CD4-positive, CD25-positive, alpha-beta regulatory T cell (primary cell): Measurements from ENCODE around the gene LIG1. TPM values are rescaled to one million over a fixed set of nuclear protein-coding genes. Genes with fewer than 3 reads are reported as not detected.

ENCODE experiments used
- ATAC-seq, 2 donors: fragments of 150-1000 bp; cut with Tn5 transposase; one replicate each; pipeline ENCODE4 v1.10.0; 2021; ENCODE audit warnings: low read depth in 2 of 2, moderate number of reproducible peaks in 2 of 2, moderate library complexity in 1 of 2
- DNase-seq, 3 donors: peaks; one replicate each; pipeline versions ENCODE4 v3.0.0 to v3.0.0-alpha.2; 2012 to 2022; ENCODE audit warnings: mixed read lengths in 1 of 3
- H3K27ac ChIP-seq: one replicate; pipeline ENCODE4 v1.7.0; 2013; ENCODE audit warnings: mild to moderate bottlenecking, low read length; ENCODE audit not compliant: insufficient read depth, poor library complexity, severe bottlenecking
- H3K27me3 ChIP-seq: one replicate; pipeline ENCODE4 v1.7.0; 2013; ENCODE audit warnings: low read length; ENCODE audit not compliant: control insufficient read depth, insufficient read depth
- H3K36me3 ChIP-seq: one replicate; pipeline ENCODE4 v1.7.0; 2013; ENCODE audit warnings: mild to moderate bottlenecking, low read length, moderate library complexity; ENCODE audit not compliant: control insufficient read depth, insufficient read depth
- H3K4me1 ChIP-seq: 2 replicates; pipeline ENCODE4 v1.7.0; 2013; ENCODE audit warnings: mild to moderate bottlenecking, low read length; ENCODE audit not compliant: insufficient read depth, control insufficient read depth, poor library complexity, severe bottlenecking
- H3K4me3 ChIP-seq: one replicate; pipeline ENCODE4 v1.7.0; 2013; ENCODE audit warnings: low read depth, mild to moderate bottlenecking, low read length, moderate library complexity
- H3K9me3 ChIP-seq, 2 experiments: 1 replicate in 1 of 2; 2 replicates in 1 of 2; pipeline ENCODE4 v1.7.0; 2013; ENCODE audit warnings: low read length in 2 of 2, mild to moderate bottlenecking in 1 of 2, moderate library complexity in 1 of 2; ENCODE audit not compliant: control insufficient read depth in 2 of 2
- H3K27ac Mint-ChIP-seq, 3 donors: one replicate each; pipeline ENCODE4 v1.8.0; 2020 to 2022; ENCODE audit warnings: mild to moderate bottlenecking in 3 of 3, mixed read lengths in 3 of 3, moderate library complexity in 2 of 3
- H3K27me3 Mint-ChIP-seq: one replicate; pipeline ENCODE4 v1.8.0; 2022; ENCODE audit warnings: mild to moderate bottlenecking, mixed read lengths
- H3K36me3 Mint-ChIP-seq: one replicate; pipeline ENCODE4 v1.8.0; 2020; ENCODE audit warnings: mixed read lengths
- H3K4me1 Mint-ChIP-seq, 4 donors: one replicate each; pipeline ENCODE4 v1.8.0; 2020 to 2022; ENCODE audit warnings: mixed read lengths in 4 of 4, mild to moderate bottlenecking in 1 of 4
- H3K4me3 Mint-ChIP-seq, 4 donors: one replicate each; pipeline ENCODE4 v1.8.0; 2020 to 2022; ENCODE audit warnings: mild to moderate bottlenecking in 4 of 4, mixed read lengths in 4 of 4, moderate library complexity in 3 of 4
- H3K9me3 Mint-ChIP-seq, 7 donors: one replicate each; pipeline ENCODE4 v1.8.0; 2020 to 2022; ENCODE audit warnings: mixed read lengths in 7 of 7, mild to moderate bottlenecking in 3 of 7, moderate library complexity in 2 of 7
- polyA plus RNA-seq, 4 donors: library from polyadenylated mRNA; unstranded; fragments of 300-500 nt; fragmentation: Illumina TruSeq; gene quantifications; one replicate each; pipeline ENCODE4 v1.2.3, GENCODE V29; 2021
- total RNA-seq: library from RNA; stranded (reverse); gene quantifications from one replicate; pipeline ENCODE4 v1.2.3, GENCODE V29; 2022

LIG1 gene
- total and polyA plus RNA-seq, 5 donors from 2014 or later: 24.9 to 68.2 (median 30.3) TPM

DNA sequence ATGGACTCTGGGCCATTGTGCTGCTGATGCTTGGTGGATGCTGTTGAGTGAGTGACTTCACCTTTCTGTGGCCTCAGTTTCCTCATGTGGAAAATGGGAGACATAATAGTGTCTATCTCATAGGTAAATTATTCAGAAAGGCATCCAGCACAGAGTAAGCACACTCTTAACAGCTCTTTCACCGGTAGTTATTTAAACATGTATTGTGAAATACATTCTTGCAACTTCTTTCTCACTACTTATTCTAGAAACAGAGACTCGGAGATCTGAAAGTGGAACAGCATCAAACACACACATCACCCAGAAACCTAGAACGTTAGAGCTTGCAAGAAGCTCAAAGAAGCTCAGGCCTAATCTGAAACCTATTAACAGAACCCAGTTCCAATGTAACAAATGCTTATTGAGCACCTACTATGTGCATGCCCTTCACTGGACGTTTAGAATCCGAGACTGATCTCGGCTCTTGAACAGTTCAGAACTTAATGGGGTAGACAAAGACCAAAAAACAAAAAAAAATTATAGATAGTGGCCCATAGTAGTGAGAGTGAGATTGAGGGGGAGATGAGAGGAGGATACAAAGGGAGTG lies 4.4 kb upstream of the LIG1 start:
- peak overlapping the region in 1 of 3 donors; percentile 66 for H3K27ac Mint-ChIP-seq
- H3K27me3 ChIP-seq: no peaks in the 10 kb centered on the region
- no peak overlapping the region for H3K27ac ChIP-seq
- peaks cover 18% of the 10 kb centered on the region for H3K36me3 ChIP-seq
- H3K4me3 Mint-ChIP-seq: peak overlapping the region in 2 of 4 donors; percentile 62
- DNase-seq (no peak), ATAC-seq (no peak)
- H3K27me3 Mint-ChIP-seq: no peaks in the 10 kb centered on the region
- H3K9me3 Mint-ChIP-seq: no peaks in the 10 kb centered on the region
- no peaks in the 10 kb centered on the region for H3K9me3 ChIP-seq
- H3K36me3 Mint-ChIP-seq: peaks cover 33% of the 10 kb centered on the region
- peaks cover 5 to 26% (median 10%) of the 10 kb centered on the region in 4 donors for H3K4me1 Mint-ChIP-seq
- no peak overlapping the region for H3K4me3 ChIP-seq
- H3K4me1 ChIP-seq: peaks cover 12% of the 10 kb centered on the region

DNA sequence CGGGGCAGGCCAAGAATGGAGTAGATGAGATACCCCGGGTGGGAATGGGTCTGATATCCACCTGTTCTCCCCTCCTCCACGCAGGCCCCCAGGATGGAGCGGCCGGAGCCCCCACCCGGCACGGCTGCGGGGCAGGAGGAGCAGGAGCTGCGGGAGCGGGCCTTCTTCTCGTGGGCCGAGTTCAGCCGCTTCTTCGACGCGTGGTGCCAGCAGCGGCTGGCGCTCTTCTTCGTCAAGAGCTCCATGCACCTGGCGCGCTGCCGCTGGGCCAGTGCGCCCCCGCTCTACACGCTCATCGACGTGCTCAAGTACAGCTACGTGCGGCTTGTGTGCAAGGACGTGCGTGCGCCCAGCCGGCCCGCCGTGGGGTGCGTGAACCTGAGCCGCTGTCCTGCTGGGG lies 1.6 kb upstream of the LIG1 start:
- Histone ChIP-seq H3K27me3 (no peaks in the 10 kb centered on the region), H3K4me1 (peaks cover 19% of the 10 kb centered on the region), H3K9me3 (no peaks in the 10 kb centered on the region), H3K36me3 (peaks cover 18% of the 10 kb centered on the region), H3K27ac (no peak overlapping the region), H3K4me3 (no peak overlapping the region)
- H3K27ac Mint-ChIP-seq: no peak overlapping the region
- H3K36me3 Mint-ChIP-seq: peaks cover 33% of the 10 kb centered on the region
- H3K4me1 Mint-ChIP-seq: peaks cover 5 to 40% (median 20%) of the 10 kb centered on the region in 4 donors
- no peaks in the 10 kb centered on the region for H3K9me3 Mint-ChIP-seq
- no peak for DNase-seq
- H3K27me3 Mint-ChIP-seq: no peaks in the 10 kb centered on the region
- no peak for ATAC-seq
- H3K4me3 Mint-ChIP-seq: peak overlapping the region; percentile 95 to 98 (median 96)

DNA sequence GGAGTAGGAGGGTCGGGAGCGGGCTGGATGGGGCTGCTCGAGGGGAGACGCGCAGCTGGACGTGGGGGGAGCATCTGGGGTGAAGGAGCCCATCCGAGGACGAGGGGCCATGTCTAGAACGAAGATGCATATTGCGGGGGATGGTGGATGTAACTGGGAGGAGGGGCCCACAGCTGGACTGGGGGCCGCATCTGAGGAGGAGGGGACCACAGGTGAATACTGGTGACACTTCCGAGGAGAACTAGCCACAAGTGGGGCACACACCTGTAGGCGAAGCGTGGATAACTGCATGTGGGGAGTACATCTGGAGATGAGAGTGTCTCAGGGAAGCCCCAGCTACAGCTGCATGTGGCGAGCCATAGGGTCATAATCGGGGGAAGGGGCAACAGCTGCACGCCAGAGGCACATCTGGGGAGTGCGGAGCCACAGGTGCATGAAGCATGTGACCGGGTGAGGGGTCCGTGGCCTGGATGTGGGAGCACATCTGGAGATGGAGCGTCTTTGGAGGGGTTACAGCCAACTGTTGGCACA lies 738 bp upstream of the LIG1 start:
- Mint-ChIP-seq H3K4me3 (peak overlapping the region; percentile 95 to 98 (median 96)), H3K27ac (peak overlapping the region; percentile 86 to 97 (median 95)), H3K36me3 (peaks cover 28% of the 10 kb centered on the region), H3K27me3 (no peaks in the 10 kb centered on the region), H3K4me1 (peaks cover 5 to 40% (median 19%) of the 10 kb centered on the region in 4 donors), H3K9me3 (no peaks in the 10 kb centered on the region)
- DNase-seq (no peak), ATAC-seq (no peak)
- H3K9me3 ChIP-seq: no peaks in the 10 kb centered on the region
- peaks cover 19% of the 10 kb centered on the region for H3K4me1 ChIP-seq
- H3K36me3 ChIP-seq: peaks cover 18% of the 10 kb centered on the region
- no peaks in the 10 kb centered on the region for H3K27me3 ChIP-seq
- H3K27ac ChIP-seq: peak overlapping the region; percentile 94
- peak overlapping the region; percentile 64 for H3K4me3 ChIP-seq

DNA sequence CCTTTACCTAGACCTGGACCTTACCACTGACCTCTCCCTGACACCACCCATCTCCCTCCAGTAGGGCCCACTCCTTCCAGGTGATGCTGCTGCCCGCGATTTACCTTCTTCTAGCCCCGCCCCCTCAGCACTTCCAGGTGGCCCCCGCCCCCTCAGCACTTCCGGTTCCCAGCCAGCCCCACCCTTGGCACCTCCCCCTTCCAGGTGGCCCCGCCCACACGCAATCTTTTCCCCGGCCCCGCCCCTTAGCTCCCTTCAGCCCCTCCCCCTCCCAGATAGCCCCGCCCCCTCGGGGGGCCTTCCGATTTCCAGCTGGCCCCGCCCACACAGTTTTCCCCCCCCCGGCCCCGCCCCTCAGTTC lies 586 bp downstream of the LIG1 start:
- ATAC-seq: peak; percentile 46 to 57
- Histone ChIP-seq H3K36me3 (peaks cover 14% of the 10 kb centered on the region), H3K27me3 (no peaks in the 10 kb centered on the region), H3K9me3 (no peaks in the 10 kb centered on the region), H3K27ac (peak overlapping the region; percentile 94), H3K4me1 (peaks cover 19% of the 10 kb centered on the region), H3K4me3 (peak overlapping the region; percentile 82)
- Mint-ChIP-seq H3K27ac (peak overlapping the region; percentile 97 to 98 (median 98)), H3K4me3 (peak overlapping the region; percentile 95 to 98 (median 96)), H3K4me1 (peaks cover 5 to 37% (median 21%) of the 10 kb centered on the region in 4 donors), H3K27me3 (no peaks in the 10 kb centered on the region), H3K9me3 (no peaks in the 10 kb centered on the region), H3K36me3 (peaks cover 25% of the 10 kb centered on the region)
- DNase-seq: peak; percentile 85 to 90 (median 88)

DNA sequence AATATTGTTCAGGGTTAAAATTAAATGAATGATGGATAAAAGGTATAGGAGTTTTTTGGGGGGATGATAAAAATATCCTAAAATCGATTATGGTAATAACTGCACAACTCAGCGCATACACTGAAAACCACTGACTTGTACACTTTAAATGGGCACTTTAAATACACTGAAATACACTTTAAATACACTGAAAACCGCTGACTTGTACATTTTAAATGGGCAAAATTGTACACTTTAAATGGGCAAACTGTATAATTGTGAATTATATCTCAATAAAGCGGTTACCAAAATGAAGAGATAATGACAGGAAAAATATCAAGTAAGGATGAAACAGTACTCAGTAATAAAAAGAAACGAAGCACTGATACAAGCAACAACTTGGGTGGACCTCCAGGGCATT lies 1.5 kb downstream of the LIG1 start:
- no peak for ATAC-seq
- Mint-ChIP-seq H3K36me3 (peaks cover 21% of the 10 kb centered on the region), H3K27ac (peak overlapping the region; percentile 97 to 98 (median 98)), H3K4me1 (peaks cover 5 to 34% (median 21%) of the 10 kb centered on the region in 4 donors), H3K27me3 (no peaks in the 10 kb centered on the region), H3K4me3 (peak overlapping the region; percentile 95 to 98 (median 96)), H3K9me3 (no peaks in the 10 kb centered on the region)
- Histone ChIP-seq H3K9me3 (no peaks in the 10 kb centered on the region), H3K27ac (peak overlapping the region; percentile 94), H3K36me3 (peaks cover 11% of the 10 kb centered on the region), H3K4me1 (peaks cover 19% of the 10 kb centered on the region), H3K4me3 (no peak overlapping the region), H3K27me3 (no peaks in the 10 kb centered on the region)
- no peak for DNase-seq

DNA sequence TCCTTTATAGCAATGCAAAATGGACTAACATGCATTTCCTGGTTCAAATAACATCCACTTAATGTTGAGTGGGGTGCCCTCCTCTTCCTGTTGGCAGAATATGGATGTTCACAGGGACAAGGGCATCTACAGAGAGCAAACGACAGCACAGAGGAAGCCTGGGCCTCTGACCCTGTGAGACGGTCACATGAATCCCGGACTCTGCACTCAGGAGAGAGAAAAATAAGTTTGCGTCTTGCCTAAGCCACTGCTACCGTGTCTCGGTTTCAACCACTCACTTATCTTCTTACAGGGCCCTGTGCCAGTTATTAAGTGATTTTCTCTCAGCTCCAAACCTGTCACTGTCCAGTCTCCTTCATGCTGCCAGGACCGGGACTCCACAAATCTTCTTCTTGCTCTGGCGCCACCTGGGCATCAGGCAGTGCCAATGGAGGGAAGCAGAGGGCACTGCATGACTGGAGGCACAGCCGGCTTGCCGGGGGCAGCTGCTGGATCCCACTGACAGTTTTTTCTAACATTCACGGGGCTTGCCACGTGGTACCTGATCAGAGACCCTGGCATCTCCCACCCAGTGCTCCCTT lies 11.8 kb downstream of the LIG1 start:
- no peaks in the 10 kb centered on the region for H3K27me3 ChIP-seq
- H3K4me3 ChIP-seq: no peak overlapping the region
- no peak overlapping the region for H3K27ac ChIP-seq
- Mint-ChIP-seq H3K27me3 (no peaks in the 10 kb centered on the region), H3K36me3 (peaks cover 44% of the 10 kb centered on the region), H3K27ac (peak overlapping the region in 2 of 3 donors; percentile 11 to 84), H3K4me3 (no peak overlapping the region), H3K4me1 (peaks cover 0 to 4% (median 0%) of the 10 kb centered on the region in 4 donors), H3K9me3 (no peaks in the 10 kb centered on the region)
- DNase-seq (no peak), ATAC-seq (no peak)
- no peaks in the 10 kb centered on the region for H3K9me3 ChIP-seq
- peaks cover 50% of the 10 kb centered on the region for H3K36me3 ChIP-seq
- H3K4me1 ChIP-seq: no peaks in the 10 kb centered on the region

DNA sequence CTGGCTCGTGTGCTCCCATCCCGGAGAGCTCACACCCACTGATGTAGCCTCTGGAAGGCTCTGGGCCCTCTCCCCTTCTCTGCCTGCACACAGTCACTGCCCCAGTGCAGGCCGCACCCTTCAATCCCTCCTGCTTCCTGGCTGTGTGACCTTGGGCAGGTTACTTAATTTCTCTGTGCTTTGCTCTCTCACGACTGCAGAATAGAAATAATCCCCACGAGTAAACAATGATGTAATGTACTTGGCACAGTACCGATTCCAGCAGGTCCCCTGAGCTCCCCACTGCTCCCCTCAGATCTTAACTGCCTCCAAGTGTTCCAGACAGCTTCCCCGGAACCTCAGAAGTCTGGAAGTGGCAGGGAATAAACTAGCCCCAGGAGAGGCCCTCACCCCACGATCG lies 16.1 kb downstream of the LIG1 start:
- no peak overlapping the region for H3K4me3 ChIP-seq
- H3K27me3 Mint-ChIP-seq: no peaks in the 10 kb centered on the region
- H3K36me3 ChIP-seq: peaks cover 39% of the 10 kb centered on the region
- H3K27me3 ChIP-seq: no peaks in the 10 kb centered on the region
- DNase-seq (no peak), ATAC-seq (no peak)
- no peaks in the 10 kb centered on the region for H3K9me3 Mint-ChIP-seq
- peaks cover 40% of the 10 kb centered on the region for H3K36me3 Mint-ChIP-seq
- H3K4me3 Mint-ChIP-seq: no peak overlapping the region
- no peaks in the 10 kb centered on the region for H3K4me1 ChIP-seq
- no peaks in the 10 kb centered on the region for H3K9me3 ChIP-seq
- peak overlapping the region in 2 of 3 donors; percentile 44 to 50 for H3K27ac Mint-ChIP-seq
- H3K27ac ChIP-seq: no peak overlapping the region
- peaks cover 0 to 11% (median under 1%) of the 10 kb centered on the region in 4 donors for H3K4me1 Mint-ChIP-seq
